ENCODE results near the gene HEYL. TPM values are rescaled to one million over a fixed set of nuclear protein-coding genes. Genes with fewer than 3 reads are reported as not detected.
A peak's percentile ranks its signal among the peaks of the same experiment; 100 is the strongest.

The HEYL gene
- polyA plus RNA-seq, 1 of the 3 experiments (the other 2 are of a cell fraction): not detected

DNA sequence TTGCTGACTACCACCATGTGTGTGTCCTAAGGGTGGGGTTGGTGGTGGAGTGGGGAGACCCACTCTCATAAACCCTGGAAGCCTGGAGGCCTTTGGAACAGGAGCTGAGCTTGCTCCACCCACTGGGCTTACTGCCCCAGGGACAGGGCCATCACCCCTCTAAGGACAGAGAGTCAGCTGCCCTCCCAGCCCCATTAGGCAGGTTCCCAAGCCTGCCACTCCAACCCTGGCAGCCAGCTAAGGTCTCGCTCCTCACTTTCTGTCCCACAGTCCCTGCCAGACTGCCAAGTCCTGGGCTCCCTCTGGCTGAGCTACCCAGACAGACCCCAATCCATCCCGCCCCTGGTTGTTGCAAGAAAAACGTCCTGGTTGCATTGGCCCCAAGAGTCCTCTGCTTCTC, 28.7 kb upstream of the HEYL start:
- no peaks in the 10 kb centered on the region for H3K9me2 ChIP-seq
- H3K4me2 ChIP-seq: no peak overlapping the region
- H3K27me3 ChIP-seq (ENCODE audit: insufficient read depth): peaks cover 46% of the 10 kb centered on the region
- WGBS (ENCODE audit: low lambda C conversion rate): 17% methylated on average over 1 of the region's 3 CpGs
- H3K27ac ChIP-seq (ENCODE audit: low read depth in 2 of 2, low read length in 1 of 2): no peak overlapping the region
- ChIA-PET CTCF (interaction anchor here (0.8 to 11.3 kb wide), 4 partner anchors 11 to 62 kb away, joined by 3 to 260 read pairs (median 41); no protein-coding TSS in a partner anchor), POLR2A (interaction anchor here (7.3 kb wide), 1 partner anchor 10 kb away, joined by 95 read pairs; no protein-coding TSS in a partner anchor)
- H3K9me3 ChIP-seq: no peaks in the 10 kb centered on the region
- H4K20me1 ChIP-seq (ENCODE audit: insufficient read depth): no peaks in the 10 kb centered on the region
- H2AFZ ChIP-seq (ENCODE audit: low read depth): no peak overlapping the region
- no peaks in the 10 kb centered on the region for H3K36me3 ChIP-seq (replicated peaks in 1 of 2; ENCODE audit: control insufficient read depth in 1 of 2, insufficient read depth in 2 of 2, low read length in 1 of 2)
- H3F3A ChIP-seq (replicated peaks; ENCODE audit: insufficient read depth): no peaks in the 10 kb centered on the region
- no peak for DNase-seq
- no peak overlapping the region for H3K4me3 ChIP-seq (ENCODE audit: low read depth in 2 of 2, low read length in 1 of 2)
- no peak for TF ChIP-seq TCF12 (IDR thresholded peaks at IDR 0.05)
- TF ChIP-seq, protein P1, sequence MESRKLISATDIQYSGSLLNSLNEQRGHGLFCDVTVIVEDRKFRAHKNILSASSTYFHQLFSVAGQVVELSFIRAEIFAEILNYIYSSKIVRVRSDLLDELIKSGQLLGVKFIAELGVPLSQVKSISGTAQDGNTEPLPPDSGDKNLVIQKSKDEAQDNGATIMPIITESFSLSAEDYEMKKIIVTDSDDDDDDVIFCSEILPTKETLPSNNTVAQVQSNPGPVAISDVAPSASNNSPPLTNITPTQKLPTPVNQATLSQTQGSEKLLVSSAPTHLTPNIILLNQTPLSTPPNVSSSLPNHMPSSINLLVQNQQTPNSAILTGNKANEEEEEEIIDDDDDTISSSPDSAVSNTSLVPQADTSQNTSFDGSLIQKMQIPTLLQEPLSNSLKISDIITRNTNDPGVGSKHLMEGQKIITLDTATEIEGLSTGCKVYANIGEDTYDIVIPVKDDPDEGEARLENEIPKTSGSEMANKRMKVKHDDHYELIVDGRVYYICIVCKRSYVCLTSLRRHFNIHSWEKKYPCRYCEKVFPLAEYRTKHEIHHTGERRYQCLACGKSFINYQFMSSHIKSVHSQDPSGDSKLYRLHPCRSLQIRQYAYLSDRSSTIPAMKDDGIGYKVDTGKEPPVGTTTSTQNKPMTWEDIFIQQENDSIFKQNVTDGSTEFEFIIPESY (IDR thresholded peaks at IDR 0.05; ENCODE audit: borderline replicate concordance, low read depth): no peak
- no peaks in the 10 kb centered on the region for H3K79me2 ChIP-seq (ENCODE audit: insufficient read depth)
- H3K4me1 ChIP-seq (ENCODE audit: control insufficient read depth in 1 of 2, insufficient read depth in 2 of 2, low read depth in 1 of 2, low read length in 1 of 2): peaks cover 0 to 32% of the 10 kb centered on the region in 2 experiments; a peak in 1 of 4 replicates
- no peak overlapping the region for H3K9ac ChIP-seq

GRCh38 chr1:39666772-39667171, 27.3 kb upstream of the HEYL start:
- ChIA-PET CTCF (interaction anchor here (11.3 kb wide), 1 partner anchor 10 kb away, joined by 260 read pairs; no protein-coding TSS in a partner anchor), POLR2A (interaction anchor here (0.7 to 1.0 kb wide), 2 partner anchors 17 to 30 kb away, joined by 3 read pairs; no protein-coding TSS in a partner anchor)
- Histone ChIP-seq H3K4me3 (ENCODE audit: low read depth in 2 of 2, low read length in 1 of 2) (no peak overlapping the region), H3K9ac (no peak overlapping the region), H3K4me2 (no peak overlapping the region), H3K27ac (ENCODE audit: low read depth in 2 of 2, low read length in 1 of 2) (no peak overlapping the region), H3K79me2 (ENCODE audit: insufficient read depth) (no peaks in the 10 kb centered on the region), H3K36me3 (replicated peaks in 1 of 2; ENCODE audit: control insufficient read depth in 1 of 2, insufficient read depth in 2 of 2, low read length in 1 of 2) (no peaks in the 10 kb centered on the region), H2AFZ (ENCODE audit: low read depth) (no peak overlapping the region), H3K9me2 (no peaks in the 10 kb centered on the region), H3K4me1 (ENCODE audit: control insufficient read depth in 1 of 2, insufficient read depth in 2 of 2, low read depth in 1 of 2, low read length in 1 of 2) (peaks cover 0 to 30% of the 10 kb centered on the region in 2 experiments; a peak in 1 of 4 replicates), H4K20me1 (ENCODE audit: insufficient read depth) (no peaks in the 10 kb centered on the region), H3F3A (replicated peaks; ENCODE audit: insufficient read depth) (no peaks in the 10 kb centered on the region), H3K27me3 (ENCODE audit: insufficient read depth) (peaks cover 42% of the 10 kb centered on the region), H3K9me3 (no peaks in the 10 kb centered on the region)
- DNase-seq: no peak
- WGBS (ENCODE audit: low lambda C conversion rate): 72% methylated on average over 3 of the region's 3 CpGs
- TF ChIP-seq NFIC (IDR thresholded peaks at IDR 0.05; ENCODE audit: borderline replicate concordance) (no peak), SIN3A (IDR thresholded peaks at IDR 0.05; ENCODE audit: borderline replicate concordance, low read depth, low read length) (no peak), ELF1 (IDR thresholded peaks at IDR 0.05) (no peak)

DNA sequence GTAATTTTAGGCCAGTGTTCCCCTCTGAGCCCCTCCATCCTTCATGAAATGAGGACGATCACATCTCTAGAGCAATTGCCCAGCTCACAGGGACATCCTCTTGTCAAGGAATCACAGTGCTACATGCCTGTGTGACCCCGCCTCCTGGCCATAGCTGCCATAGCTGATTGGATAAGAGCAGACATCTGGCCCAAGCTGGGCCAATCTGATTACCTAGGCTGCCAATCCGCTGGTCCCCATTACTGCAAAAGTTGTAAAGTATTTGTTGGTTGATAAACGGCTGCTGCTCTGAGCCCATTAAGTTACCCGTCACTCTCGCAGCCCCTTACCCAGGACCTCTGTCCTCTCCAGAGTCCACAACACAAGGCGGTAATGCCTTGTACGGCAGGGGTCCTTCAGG, 24.1 kb upstream of the HEYL start:
- Histone ChIP-seq H3K4me3 (ENCODE audit: low read depth in 2 of 2, low read length in 1 of 2) (no peak overlapping the region), H2AFZ (ENCODE audit: low read depth) (no peak overlapping the region), H3K4me2 (no peak overlapping the region), H3K9ac (no peak overlapping the region), H3K9me2 (no peaks in the 10 kb centered on the region), H3K79me2 (ENCODE audit: insufficient read depth) (no peaks in the 10 kb centered on the region), H3K27ac (ENCODE audit: low read depth in 2 of 2, low read length in 1 of 2) (peak overlapping the region in 1 of 2 experiments; percentile 11; a peak in 1 of 4 replicates), H3K4me1 (ENCODE audit: control insufficient read depth in 1 of 2, insufficient read depth in 2 of 2, low read depth in 1 of 2, low read length in 1 of 2) (peaks cover 0 to 39% of the 10 kb centered on the region in 2 experiments; a peak in 2 of 4 replicates), H3K9me3 (no peaks in the 10 kb centered on the region), H3K27me3 (ENCODE audit: insufficient read depth) (peaks cover 15% of the 10 kb centered on the region; the same call in 1 of the 2 replicates), H3K36me3 (replicated peaks in 1 of 2; ENCODE audit: control insufficient read depth in 1 of 2, insufficient read depth in 2 of 2, low read length in 1 of 2) (no peaks in the 10 kb centered on the region), H4K20me1 (ENCODE audit: insufficient read depth) (no peaks in the 10 kb centered on the region), H3F3A (replicated peaks; ENCODE audit: insufficient read depth) (no peaks in the 10 kb centered on the region)
- POLR2A ChIA-PET: no interaction called here
- CTCF ChIA-PET: interaction anchor here (1.5 kb wide), 1 partner anchor 9 kb away, joined by 3 read pairs; no protein-coding TSS in a partner anchor
- TF ChIP-seq TAF1 (IDR thresholded peaks at IDR 0.05; ENCODE audit: borderline replicate concordance, low read depth, low read length): no peak
- no peak for TF ChIP-seq NRF1 (IDR thresholded peaks at IDR 0.05; ENCODE audit: low read depth, low read length)
- TF ChIP-seq, protein P2, sequence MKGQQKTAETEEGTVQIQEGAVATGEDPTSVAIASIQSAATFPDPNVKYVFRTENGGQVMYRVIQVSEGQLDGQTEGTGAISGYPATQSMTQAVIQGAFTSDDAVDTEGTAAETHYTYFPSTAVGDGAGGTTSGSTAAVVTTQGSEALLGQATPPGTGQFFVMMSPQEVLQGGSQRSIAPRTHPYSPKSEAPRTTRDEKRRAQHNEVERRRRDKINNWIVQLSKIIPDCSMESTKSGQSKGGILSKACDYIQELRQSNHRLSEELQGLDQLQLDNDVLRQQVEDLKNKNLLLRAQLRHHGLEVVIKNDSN (IDR thresholded peaks at IDR 0.05; ENCODE audit: borderline replicate concordance, low read depth): no peak
- no peak for TF ChIP-seq IRF3 (IDR thresholded peaks at IDR 0.05; ENCODE audit: low read depth, low read length)
- TF ChIP-seq SMC3 (IDR thresholded peaks at IDR 0.05; ENCODE audit: low read depth, low read length): no peak
- TF ChIP-seq EZH2phosphoT487 (IDR thresholded peaks at IDR 0.05; ENCODE audit: borderline replicate concordance, low read depth): no peak
- no peak for TF ChIP-seq CHD2 (IDR thresholded peaks at IDR 0.05; ENCODE audit: low read length, partially characterized antibody)
- TF ChIP-seq GABPA (IDR thresholded peaks at IDR 0.05; ENCODE audit: low read depth): no peak
- TF ChIP-seq, protein P1 (IDR thresholded peaks at IDR 0.05; ENCODE audit: borderline replicate concordance, low read depth): no peak
- TF ChIP-seq RFX5 (IDR thresholded peaks at IDR 0.05; ENCODE audit: low read length): no peak
- no peak for TF ChIP-seq RCOR1 (IDR thresholded peaks at IDR 0.05; ENCODE audit: low read length)
- no peak for TF ChIP-seq MXI1 (IDR thresholded peaks at IDR 0.05; ENCODE audit: low read depth, low read length)
- 66% methylated on average over 3 of the region's 8 CpGs for WGBS (ENCODE audit: low lambda C conversion rate)
- peak; percentile 58 for DNase-seq

Measured in SK-N-SH (cell line).